ENCODE results near the gene FOXJ1.

DNA sequence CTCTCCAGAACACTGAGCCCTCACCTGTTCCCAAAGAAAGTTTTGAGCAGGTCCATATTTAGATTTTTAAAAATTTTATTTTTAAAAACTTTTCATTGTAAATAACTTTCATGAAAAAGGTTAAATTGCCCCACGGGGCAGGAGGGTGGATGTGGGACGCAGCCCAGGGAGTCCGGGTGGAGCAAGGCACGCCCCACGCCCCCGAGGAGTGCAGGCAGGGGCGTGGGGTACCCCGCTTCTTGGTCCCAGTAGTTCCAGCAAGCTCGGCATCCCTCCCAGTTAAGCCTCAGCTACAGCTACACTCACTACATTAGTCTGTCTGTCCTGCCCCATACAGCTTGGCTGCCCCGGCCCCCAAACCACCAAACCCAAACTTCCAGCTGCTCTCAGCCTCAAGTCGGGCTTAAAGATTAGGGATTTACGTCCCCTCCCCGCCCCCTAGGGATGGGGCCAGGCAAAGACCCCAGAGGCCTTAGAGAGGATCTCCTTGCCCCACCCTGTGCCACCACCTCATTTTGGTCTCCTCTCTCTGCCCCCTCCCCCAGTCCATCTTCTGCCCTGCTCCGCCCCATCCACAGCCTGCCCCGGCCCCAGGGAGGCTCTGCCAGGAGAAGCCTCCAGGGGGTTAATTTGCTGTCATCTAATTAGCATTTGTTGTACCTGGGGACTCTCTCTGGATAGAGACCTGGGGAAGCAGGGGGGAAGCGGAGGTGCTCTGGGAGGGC is 4.6 kb downstream of the FOXJ1 start:
- TF ChIP-seq, protein P1, sequence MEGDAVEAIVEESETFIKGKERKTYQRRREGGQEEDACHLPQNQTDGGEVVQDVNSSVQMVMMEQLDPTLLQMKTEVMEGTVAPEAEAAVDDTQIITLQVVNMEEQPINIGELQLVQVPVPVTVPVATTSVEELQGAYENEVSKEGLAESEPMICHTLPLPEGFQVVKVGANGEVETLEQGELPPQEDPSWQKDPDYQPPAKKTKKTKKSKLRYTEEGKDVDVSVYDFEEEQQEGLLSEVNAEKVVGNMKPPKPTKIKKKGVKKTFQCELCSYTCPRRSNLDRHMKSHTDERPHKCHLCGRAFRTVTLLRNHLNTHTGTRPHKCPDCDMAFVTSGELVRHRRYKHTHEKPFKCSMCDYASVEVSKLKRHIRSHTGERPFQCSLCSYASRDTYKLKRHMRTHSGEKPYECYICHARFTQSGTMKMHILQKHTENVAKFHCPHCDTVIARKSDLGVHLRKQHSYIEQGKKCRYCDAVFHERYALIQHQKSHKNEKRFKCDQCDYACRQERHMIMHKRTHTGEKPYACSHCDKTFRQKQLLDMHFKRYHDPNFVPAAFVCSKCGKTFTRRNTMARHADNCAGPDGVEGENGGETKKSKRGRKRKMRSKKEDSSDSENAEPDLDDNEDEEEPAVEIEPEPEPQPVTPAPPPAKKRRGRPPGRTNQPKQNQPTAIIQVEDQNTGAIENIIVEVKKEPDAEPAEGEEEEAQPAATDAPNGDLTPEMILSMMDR (IDR thresholded peaks at IDR 0.05) = no peak
- no peak for TF ChIP-seq POLR2AphosphoS5 (IDR thresholded peaks at IDR 0.05; ENCODE audit: insufficient read depth in 1 of 2, low read depth in 1 of 2)
- TF ChIP-seq POLR2A (IDR thresholded peaks at IDR 0.05) = no peak
